ENCODE results near the gene EFNA2.

Gene EFNA2

GRCh38 chr19:1249298-1249989, 36.2 kb upstream of the EFNA2 start:
- DNase-seq (ENCODE audit: low read depth), result peak; percentile 96

- DNase-seq (ENCODE audit: low read depth), result no peak
Observed at GRCh38 chr19:1249990-1250436, 35.7 kb upstream of the EFNA2 start.

GRCh38 chr19:1250437-1251260, 35.0 kb upstream of the EFNA2 start:
- no peak for DNase-seq (ENCODE audit: low read depth)

- DNase-seq (ENCODE audit: low read depth), result peak; percentile 55
Observed at GRCh38 chr19:1251330-1252220, 34.1 kb upstream of the EFNA2 start.

GRCh38 chr19:1252221-1252820, 33.4 kb upstream of the EFNA2 start:
- no peak for DNase-seq (ENCODE audit: low read depth)

- DNase-seq (ENCODE audit: low read depth), result peak; percentile 69
Observed at GRCh38 chr19:1252821-1253513, 32.7 kb upstream of the EFNA2 start.

- no peak for DNase-seq (ENCODE audit: low read depth)
Observed at GRCh38 chr19:1253514-1254080, 32.1 kb upstream of the EFNA2 start.

- DNase-seq (ENCODE audit: low read depth), result no peak
Observed at GRCh38 chr19:1254081-1254527, 31.6 kb upstream of the EFNA2 start.

GRCh38 chr19:1254530-1255185, 31.0 kb upstream of the EFNA2 start:
- DNase-seq (ENCODE audit: low read depth), result no peak

- no peak for DNase-seq (ENCODE audit: low read depth)
Observed at GRCh38 chr19:1255186-1256161, 30.2 kb upstream of the EFNA2 start.

GRCh38 chr19:1256646-1257474, 28.8 kb upstream of the EFNA2 start:
- DNase-seq (ENCODE audit: low read depth), result no peak

- DNase-seq (ENCODE audit: low read depth), result no peak
Observed at GRCh38 chr19:1257475-1258162, 28.1 kb upstream of the EFNA2 start.

- no peak for DNase-seq (ENCODE audit: low read depth)
Observed at GRCh38 chr19:1258163-1258492, 27.5 kb upstream of the EFNA2 start.

GRCh38 chr19:1258707-1259205, 26.9 kb upstream of the EFNA2 start:
- no peak for DNase-seq (ENCODE audit: low read depth)

- peak; percentile 68 for DNase-seq (ENCODE audit: low read depth)
Observed at GRCh38 chr19:1259206-1259875, 26.3 kb upstream of the EFNA2 start.

- DNase-seq (ENCODE audit: low read depth), result no peak
Observed at GRCh38 chr19:1259876-1260748, 25.6 kb upstream of the EFNA2 start.

All from activated T-cell treated with anti-CD3 and anti-CD28 coated beads for 48 hours (primary cell).